GM21529 (cell line): ENCODE data around the gene TRIM71.
"Not testable (repeated sequence)": the region's sequence is repeated elsewhere in the genome, so short reads cannot be mapped to it uniquely, and the experiment has no call there.

Experiments
- ATAC-seq: cut with Tn5 transposase; IDR thresholded peaks from one replicate; pipeline ENCODE4 v1.9.1; 2021; ENCODE audit not compliant: unreplicated experiment

TRIM71 gene

GRCh38 chr3:32886911-32887310 is 69.1 kb downstream of the TRIM71 start:
- ATAC-seq: no peak

GRCh38 chr3:32888739-32889138 is 70.9 kb downstream of the TRIM71 start:
- ATAC-seq: peak; percentile 97

- no peak for ATAC-seq
Observed at GRCh38 chr3:32890420-32891276, 72.9 kb downstream of the TRIM71 start.

GRCh38 chr3:32891365-32891764 is 73.6 kb downstream of the TRIM71 start:
- no peak for ATAC-seq

- ATAC-seq: no peak
Observed at GRCh38 chr3:32892625-32893598, 75.1 kb downstream of the TRIM71 start.

- no peak for ATAC-seq
Observed at GRCh38 chr3:32894977-32895376, 77.2 kb downstream of the TRIM71 start.

- no peak for ATAC-seq
Observed at GRCh38 chr3:32895701-32896100, 77.9 kb downstream of the TRIM71 start.

- no peak for ATAC-seq
Observed at GRCh38 chr3:32896143-32896542, 78.3 kb downstream of the TRIM71 start.

GRCh38 chr3:32897001-32897601 is 79.3 kb downstream of the TRIM71 start:
- no peak for ATAC-seq

- ATAC-seq: no peak
Observed at GRCh38 chr3:32897981-32898623, 80.3 kb downstream of the TRIM71 start.

GRCh38 chr3:32899265-32899664 is 81.5 kb downstream of the TRIM71 start:
- ATAC-seq: no peak

- no peak for ATAC-seq
Observed at GRCh38 chr3:32901005-32901932, 83.5 kb downstream of the TRIM71 start.

GRCh38 chr3:32902887-32903371 is 85.1 kb downstream of the TRIM71 start:
- not testable (repeated sequence) for ATAC-seq

- no peak for ATAC-seq
Observed at GRCh38 chr3:32903953-32904352, 86.2 kb downstream of the TRIM71 start.

GRCh38 chr3:32909999-32910398 is 92.2 kb downstream of the TRIM71 start:
- ATAC-seq: no peak

- no peak for ATAC-seq
Observed at GRCh38 chr3:32910954-32911353, 93.2 kb downstream of the TRIM71 start.

- no peak for ATAC-seq
Observed at GRCh38 chr3:32912046-32912445, 94.2 kb downstream of the TRIM71 start.

- no peak for ATAC-seq
Observed at GRCh38 chr3:32913790-32914446, 96.1 kb downstream of the TRIM71 start.

- no peak for ATAC-seq
Observed at GRCh38 chr3:32919920-32920319, 102.1 kb downstream of the TRIM71 start.
